GM04504 (cell line): Measurements from ENCODE around the gene CACNB3.
"Not testable (repeated sequence)": the region's sequence is repeated elsewhere in the genome, so short reads cannot be mapped to it uniquely, and the experiment has no call there.

Experiments
- DNase-seq: peaks from one replicate; pipeline ENCODE4 v3.0.0-alpha.2; 2012; ENCODE audit warnings: low read depth

Gene CACNB3

GRCh38 chr12:48854932-48855331, 36.6 kb downstream of the CACNB3 start:
- DNase-seq, result not testable (repeated sequence)

GRCh38 chr12:48856379-48856778, 38.1 kb downstream of the CACNB3 start:
- no peak for DNase-seq

- no peak for DNase-seq
Observed at GRCh38 chr12:48857278-48857994, 39.1 kb downstream of the CACNB3 start.

- no peak for DNase-seq
Observed at GRCh38 chr12:48858043-48858442, 39.7 kb downstream of the CACNB3 start.

GRCh38 chr12:48859607-48860006, 41.3 kb downstream of the CACNB3 start:
- DNase-seq, result no peak

GRCh38 chr12:48860236-48860635, 41.9 kb downstream of the CACNB3 start:
- not testable (repeated sequence) for DNase-seq

GRCh38 chr12:48861111-48861510, 42.8 kb downstream of the CACNB3 start:
- DNase-seq, result no peak

GRCh38 chr12:48862760-48863159, 44.5 kb downstream of the CACNB3 start:
- DNase-seq, result no peak

GRCh38 chr12:48863291-48863690, 45.0 kb downstream of the CACNB3 start:
- no peak for DNase-seq

- peak; percentile 73 for DNase-seq
Observed at GRCh38 chr12:48865281-48866051, 47.2 kb downstream of the CACNB3 start, which contains the start of gene RND1. Gene RND1, minus strand, starts transcription at chr12:48865870. Its CDS starts 103 bp downstream, at chr12:48865767.

GRCh38 chr12:48866052-48866711, 47.9 kb downstream of the CACNB3 start:
- DNase-seq, result no peak

- DNase-seq, result no peak
Observed at GRCh38 chr12:48868451-48868850, 50.2 kb downstream of the CACNB3 start.

- DNase-seq, result no peak
Observed at GRCh38 chr12:48869191-48869590, 50.9 kb downstream of the CACNB3 start.

GRCh38 chr12:48873096-48873495, 54.8 kb downstream of the CACNB3 start:
- DNase-seq, result no peak

GRCh38 chr12:48873534-48873933, 55.2 kb downstream of the CACNB3 start:
- not testable (repeated sequence) for DNase-seq

GRCh38 chr12:48875944-48876515, 57.7 kb downstream of the CACNB3 start:
- no peak for DNase-seq
